ENCODE data around the gene ISCA1.

The ISCA1 gene

GRCh38 chr9:86222667-86223066 is 59.7 kb downstream of the ISCA1 start:
- DNase-seq (ENCODE audit: low read depth), result no peak

DNA sequence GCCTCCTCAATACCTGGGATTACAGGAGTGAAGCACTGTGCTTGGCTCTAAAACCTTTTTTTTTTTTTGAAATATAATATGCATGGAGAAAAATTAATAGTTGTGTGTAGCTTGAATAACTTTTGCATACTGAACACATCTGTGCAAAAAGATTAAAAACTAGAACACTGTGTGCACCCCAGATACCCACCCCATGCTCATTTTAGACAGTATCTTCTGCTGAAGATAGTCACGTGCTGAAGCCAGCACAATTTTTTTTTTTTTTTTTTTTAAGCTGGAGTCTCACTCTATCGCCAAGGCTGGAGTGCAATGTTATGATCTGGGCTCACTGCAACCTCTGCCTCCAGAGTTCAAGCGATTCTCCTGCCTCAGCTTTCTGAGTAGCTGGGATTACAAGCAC is 62.7 kb downstream of the ISCA1 start:
- DNase-seq (ENCODE audit: low read depth), result no peak

DNA sequence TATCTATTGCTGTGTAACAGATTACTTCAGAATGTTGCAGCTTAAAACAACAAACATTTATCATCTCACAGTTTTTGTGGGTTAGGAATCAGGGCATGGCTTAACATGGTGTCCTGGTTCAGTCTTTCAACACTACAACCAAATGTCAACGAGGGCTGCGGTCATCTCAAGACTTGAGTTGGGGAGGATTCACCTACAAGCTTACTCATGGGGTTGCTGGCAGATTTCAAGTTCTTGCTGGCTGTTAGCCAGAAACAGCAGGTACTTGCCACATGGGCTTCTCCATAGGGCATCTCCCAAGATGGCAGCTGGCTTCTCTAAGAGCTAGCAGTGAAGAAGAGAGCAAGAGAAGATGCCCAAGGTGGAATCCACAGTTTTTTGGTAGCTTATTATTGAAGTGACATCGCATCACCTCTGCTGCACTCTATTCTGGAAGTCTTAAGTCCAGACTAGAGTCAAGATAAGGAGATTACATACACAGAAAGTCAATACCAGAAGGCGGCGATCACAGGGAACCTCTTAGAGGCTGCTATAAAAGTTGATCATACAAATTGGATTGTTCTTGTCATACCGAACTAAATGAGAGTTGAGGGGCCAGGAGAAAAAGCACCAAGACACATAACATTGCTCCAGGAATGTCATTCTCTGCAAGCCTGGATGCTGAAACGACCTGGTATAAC is 65.1 kb downstream of the ISCA1 start:
- DNase-seq (ENCODE audit: low read depth), result no peak
